Right lobe of liver (tissue), 6 donors: ENCODE results near the gene DNAAF8. TPM values are rescaled to one million over a fixed set of nuclear protein-coding genes. Genes with fewer than 3 reads are reported as not detected.

Experiments
- ATAC-seq, 4 donors: fragments of 200-7000 bp; cut with Tn5 transposase; one replicate each; pipeline ENCODE4 v1.9.1; 2020; ENCODE audit warnings: mild to moderate bottlenecking in 4 of 4, moderate library complexity in 4 of 4
- DNase-seq, 3 donors: peaks; one replicate each; pipeline ENCODE4 v3.0.0-alpha.2; 2020
- H3K27ac ChIP-seq, 3 donors: fragments of 200-600 bp; one replicate each; pipeline ENCODE4 v1.8.0; 2022
- H3K27me3 ChIP-seq, 2 donors: fragments of 200-600 bp; one replicate each; pipeline ENCODE4 v1.8.0; 2022
- H3K36me3 ChIP-seq, 4 donors: fragments of 200-600 bp; sonication (generic) in 1 of 4; one replicate each; pipeline versions ENCODE4 v1.5.1 to v1.8.0; 2017 to 2022; ENCODE audit warnings: control low read depth in 1 of 4
- H3K4me1 ChIP-seq, 4 donors: fragments of 200-600 bp; sonication (generic) in 1 of 4; one replicate each; pipeline versions ENCODE4 v1.5.1 to v1.8.0; 2017 to 2022; ENCODE audit warnings: control low read depth in 1 of 4
- H3K4me3 ChIP-seq, 3 donors: fragments of 200-600 bp; one replicate each; pipeline ENCODE4 v1.8.0; 2022
- H3K9me3 ChIP-seq, 4 donors: fragments of 200-600 bp; sonication (generic) in 1 of 4; one replicate each; pipeline versions ENCODE4 v1.5.1 to v1.8.0; 2017 to 2022; ENCODE audit warnings: control low read depth in 1 of 4
- CTCF ChIP-seq, 4 donors: fragments of 200-600 bp in 3 of 4; fragments of 450-650 bp in 1 of 4; IDR thresholded peaks; one replicate each; pipeline versions ENCODE4 v1.5.1 to v1.8.0; 2016 to 2022; ENCODE audit warnings: antibody characterized with exemption in 4 of 4, mild to moderate bottlenecking in 2 of 4
- POLR2A ChIP-seq: fragments of 450-650 bp; IDR thresholded peaks from one replicate; pipeline ENCODE4 v1.6.1; 2017; ENCODE audit warnings: antibody characterized with exemption, mild to moderate bottlenecking
- WGBS: methylation state at CpG from one replicate; pipeline ENCODE4 v1.1.6; 2018; ENCODE audit warnings: low coverage, low lambda C conversion rate; ENCODE audit not compliant: insufficient coverage; ENCODE audit errors: missing lambda C conversion rate; 5-methylcytosine and 5-hydroxymethylcytosine counted together
- intact Hi-C, 2 donors: fragments of 100-400 bp; cut with DNase I; formaldehyde crosslinking; loops; one replicate each; pipeline versions ENCODE4 v1.11.2 to v1.14.1; 2022
- total RNA-seq, 6 experiments: library from RNA; depleted of rRNA in 2 of 6; stranded (reverse); fragments of >200 nt in 2 of 6; fragmentation: NEBNext Ultra II Directional in 3 of 6; extraction: Animal tissue kit (Norgen Biotek cat#: 25700) in 3 of 6; gene quantifications; one replicate each; pipeline versions ENCODE4 v1.1.0 to v1.2.4, GENCODE V29; 2016 to 2023
- donor health status: DM: no; HTN: yes; CAD: no.
- donor health status: DM: no; HTN: no; CAD: no.
- donor health status: DM: no; HTN: no; CAD: no.
- donor health status: DM: no; HTN: yes; CAD: no.
- donor health status: DM: no; HTN: yes; CAD: no.

DNAAF8 gene
- total RNA-seq, 6 experiments from 2014 or later, result 0.12 to 0.92 (median 0.42) TPM; not detected in 1

- Histone ChIP-seq H3K36me3 (peaks cover 0 to 9% (median 2%) of the 10 kb centered on the region in 4 donors), H3K4me1 (peaks cover 0 to 11% (median 0%) of the 10 kb centered on the region in 4 donors), H3K9me3 (no peaks in the 10 kb centered on the region), H3K27me3 (no peaks in the 10 kb centered on the region), H3K4me3 (peak overlapping the region; percentile 80 to 97 (median 94)), H3K27ac (peak overlapping the region in 1 of 3 donors; percentile 12)
- no peak for DNase-seq
- ATAC-seq, result no peak
- TF ChIP-seq POLR2A, result no peak
- no peak for TF ChIP-seq CTCF (IDR thresholded peaks at IDR 0.05)
- WGBS, result 31% methylated on average over 17 of the region's 17 CpGs
- intact Hi-C loops, result loop anchor here in 1 of 2 donors (10.0 kb wide), 1 partner anchor 222 kb away; the partner anchor contains the start of gene SEC14L5
Observed at GRCh38 chr16:4733211-4733742, 1.1 kb upstream of the DNAAF8 start.

GRCh38 chr16:4733747-4734062 lies 632 bp upstream of the DNAAF8 start:
- H3K36me3 ChIP-seq, result peaks cover 0 to 9% (median 2%) of the 10 kb centered on the region in 4 donors
- WGBS, result 6% methylated on average over 7 of the region's 19 CpGs
- intact Hi-C loops, result loop anchor here in 1 of 2 donors (10.0 kb wide), 1 partner anchor 221 kb away; the partner anchor contains the start of gene SEC14L5

GRCh38 chr16:4734730-4735535 lies 596 bp downstream of the DNAAF8 start:
- intact Hi-C loops, result loop anchor here in 1 of 2 donors (10.0 kb wide), 1 partner anchor 220 kb away; the partner anchor contains the start of gene SEC14L5
- 7% methylated on average over 13 of the region's 38 CpGs for WGBS

More at GRCh38 chr16:4733747-4734062, 632 bp upstream of the DNAAF8 start:
- no peak for DNase-seq
- no peak for TF ChIP-seq CTCF (IDR thresholded peaks at IDR 0.05)
- no peak for TF ChIP-seq POLR2A
- peaks cover 0 to 11% (median 0%) of the 10 kb centered on the region in 4 donors for H3K4me1 ChIP-seq
- no peaks in the 10 kb centered on the region for H3K9me3 ChIP-seq
- ATAC-seq, result no peak
- peak overlapping the region in 1 of 3 donors; percentile 12 for H3K27ac ChIP-seq
- H3K27me3 ChIP-seq, result no peaks in the 10 kb centered on the region
- H3K4me3 ChIP-seq, result peak overlapping the region; percentile 80 to 97 (median 94)

GRCh38 chr16:4736546-4736945 lies 2.2 kb downstream of the DNAAF8 start:
- no peaks in the 10 kb centered on the region for H3K27me3 ChIP-seq
- H3K27ac ChIP-seq, result no peak overlapping the region
- intact Hi-C loops, result loop anchor here in 1 of 2 donors (10.0 kb wide), 1 partner anchor 218 kb away; the partner anchor contains the start of gene SEC14L5
- H3K36me3 ChIP-seq, result no peaks in the 10 kb centered on the region
- 53% methylated on average over 2 of the region's 4 CpGs for WGBS
- DNase-seq (no peak), ATAC-seq (no peak)
- H3K4me1 ChIP-seq, result peaks cover 0 to 11% (median 0%) of the 10 kb centered on the region in 4 donors
- no peaks in the 10 kb centered on the region for H3K9me3 ChIP-seq
- H3K4me3 ChIP-seq, result no peak overlapping the region
- TF ChIP-seq CTCF (IDR thresholded peaks at IDR 0.05) (no peak), POLR2A (no peak)

More at GRCh38 chr16:4734730-4735535, 596 bp downstream of the DNAAF8 start:
- ATAC-seq, result peak; percentile 82 to 85 (median 83)
- Histone ChIP-seq H3K27ac (peak overlapping the region in 2 of 3 donors; percentile 1 to 44), H3K27me3 (no peaks in the 10 kb centered on the region), H3K4me3 (peak overlapping the region; percentile 80 to 97 (median 94)), H3K9me3 (no peaks in the 10 kb centered on the region), H3K4me1 (peaks cover 0 to 11% (median 0%) of the 10 kb centered on the region in 4 donors), H3K36me3 (no peaks in the 10 kb centered on the region)
- TF ChIP-seq CTCF (IDR thresholded peaks at IDR 0.05) (no peak), POLR2A (no peak)
- peak; percentile 92 to 94 (median 93) for DNase-seq
